Measurements from ENCODE around the gene AGAP1. TPM values are rescaled to one million over a fixed set of nuclear protein-coding genes. Genes with fewer than 3 reads are reported as not detected.

The AGAP1 gene
- total RNA-seq, 1 experiment from 2014 or later, result 25.8 TPM

DNA sequence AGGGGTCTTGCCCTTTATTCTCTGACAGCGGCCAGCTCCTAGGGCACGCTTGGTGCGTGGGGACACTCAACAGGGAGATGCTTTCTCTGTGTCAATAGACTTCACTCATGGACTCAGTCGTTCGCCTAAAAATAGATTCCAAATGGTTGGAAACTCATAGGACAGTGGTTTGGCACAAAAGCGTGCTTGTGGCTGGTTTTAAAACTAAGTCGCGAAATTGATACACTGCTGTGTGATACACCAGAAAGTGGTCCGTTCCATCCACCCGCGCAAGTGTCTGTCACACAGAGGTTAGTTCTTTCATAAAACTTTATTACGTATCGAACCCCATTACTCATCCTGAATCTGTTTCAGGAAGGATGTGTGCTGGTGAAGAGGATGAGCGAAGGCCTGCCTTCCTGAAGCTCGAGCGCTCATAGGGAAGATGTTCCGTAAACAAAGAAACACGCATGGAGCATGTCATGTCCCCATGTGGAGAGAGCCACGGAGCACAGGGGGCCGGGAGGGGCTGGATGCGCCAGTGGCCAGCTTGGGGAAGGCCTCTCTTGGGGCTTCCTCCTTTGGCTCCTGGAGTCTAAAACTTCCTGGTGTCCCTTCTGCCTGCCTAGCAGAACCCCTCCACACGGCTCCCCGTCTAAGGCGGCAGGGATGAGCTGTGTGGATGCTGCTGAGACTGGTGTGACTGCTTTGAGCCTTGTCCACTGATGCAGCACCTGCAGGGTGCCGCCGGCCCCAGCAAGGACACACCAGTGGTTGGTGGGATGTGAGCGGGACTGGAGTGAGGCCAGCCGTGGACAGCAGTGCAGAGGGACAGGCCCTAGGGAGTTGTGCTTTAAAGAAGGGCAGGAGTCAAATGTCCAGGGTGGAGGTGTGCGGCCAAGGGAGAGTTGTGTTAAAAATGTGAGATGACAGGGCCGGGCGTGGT is 467.1 kb downstream of the AGAP1 start:
- H3K4me1 Mint-ChIP-seq, result peaks cover 17 to 18% of the 10 kb centered on the region in 2 experiments
- no peak overlapping the region for H3K27ac ChIP-seq (ENCODE audit: insufficient read length, low read depth, low read length)
- no peak for TF ChIP-seq CTCF (conservative IDR thresholded peaks at IDR 0.05)
- H3K27ac Mint-ChIP-seq, result peak overlapping the region in 1 of 3 experiments; percentile 45; a peak in 1 of 7 replicates
- no peak overlapping the region for H4K91ac ChIP-seq (ENCODE audit: insufficient read length, low read depth, low read length)
- H3K56ac ChIP-seq (ENCODE audit: insufficient read length, low read depth, low read length), result no peak overlapping the region
- H3T11ph ChIP-seq (ENCODE audit: low read length), result no peak overlapping the region
- H3K79me1 ChIP-seq (ENCODE audit: insufficient read depth, low read depth, low read length, poor library complexity, severe bottlenecking), result no peaks in the 10 kb centered on the region
- no peaks in the 10 kb centered on the region for H3K9me3 ChIP-seq (ENCODE audit: control insufficient read depth, low read depth, low read length)
- no peak overlapping the region for H2AK5ac ChIP-seq (ENCODE audit: insufficient read length, low read length)
- no peak overlapping the region for H2BK20ac ChIP-seq (ENCODE audit: low read depth, low read length, poor library complexity, severe bottlenecking)
- no peaks in the 10 kb centered on the region for H4K20me1 ChIP-seq (ENCODE audit: control insufficient read depth, insufficient read depth, insufficient read length)
- DNase-seq, result no peak
- H2BK15ac ChIP-seq (ENCODE audit: low read depth, low read length), result no peak overlapping the region
- peaks cover 0 to 4% (median 0%) of the 10 kb centered on the region in 3 experiments; a peak in 2 of 7 replicates for H3K36me3 Mint-ChIP-seq (ENCODE audit: insufficient read depth in 1 of 3, low read depth in 3 of 3)
- H3K23me2 ChIP-seq (ENCODE audit: insufficient read length, low read depth, low read length, poor library complexity, severe bottlenecking), result no peaks in the 10 kb centered on the region
- no peaks in the 10 kb centered on the region; the same call in 1 of the 2 replicates for H3K4me1 ChIP-seq (ENCODE audit: insufficient read depth, low read length)
- H3K4me2 ChIP-seq (ENCODE audit: insufficient read depth, insufficient read length, low read length), result no peak overlapping the region
- no peak overlapping the region; a peak in 1 of 5 replicates for H3K4me3 Mint-ChIP-seq
- no peak overlapping the region for H2BK120ac ChIP-seq (ENCODE audit: low read depth, low read length, poor library complexity, severe bottlenecking)
- H4K5ac ChIP-seq (ENCODE audit: insufficient read length, low read depth, low read length), result no peak overlapping the region
- peaks cover 2% of the 10 kb centered on the region; the same call in 1 of the 2 replicates for H3K27me3 Mint-ChIP-seq (ENCODE audit: low read depth)
- no peaks in the 10 kb centered on the region; a peak in 1 of 5 replicates for H3K9me3 Mint-ChIP-seq
- H3K9ac ChIP-seq (ENCODE audit: extremely low read depth, insufficient read length, low read length), result no peak overlapping the region
- no peak overlapping the region for H2BK5ac ChIP-seq (ENCODE audit: insufficient read length, low read length)
- no peak overlapping the region for H3K23ac ChIP-seq (ENCODE audit: insufficient read length, low read depth, low read length)
- no peaks in the 10 kb centered on the region for H3K79me2 ChIP-seq (ENCODE audit: insufficient read depth, low read length)
- no peaks in the 10 kb centered on the region for H3K27me3 ChIP-seq (ENCODE audit: insufficient read depth, low read length)
- no peak overlapping the region for H3K14ac ChIP-seq (ENCODE audit: insufficient read depth, low read length)
- H4K8ac ChIP-seq (replicated peaks; ENCODE audit: insufficient read length, low read depth, low read length), result no peak overlapping the region
- H2BK12ac ChIP-seq (ENCODE audit: insufficient read length, low read depth, low read length), result no peak overlapping the region
- no peak overlapping the region for H3K18ac ChIP-seq (ENCODE audit: insufficient read length, low read depth, low read length)
- no peak overlapping the region for H2AFZ ChIP-seq (ENCODE audit: low read length)
- no peak overlapping the region for H3K4ac ChIP-seq (ENCODE audit: low read depth, low read length)
- WGBS (ENCODE audit: extremely low coverage, insufficient read length, low lambda C conversion rate), result no CpG with 5 or more reads among the region's 31 CpGs

Measured in H9 (cell line).